ENCODE measurements around the gene THAP4. TPM values are rescaled to one million over a fixed set of nuclear protein-coding genes. Genes with fewer than 3 reads are reported as not detected.

THAP4 gene
- total RNA-seq, 1 donor from 2014 or later, result 61.0 TPM

DNA sequence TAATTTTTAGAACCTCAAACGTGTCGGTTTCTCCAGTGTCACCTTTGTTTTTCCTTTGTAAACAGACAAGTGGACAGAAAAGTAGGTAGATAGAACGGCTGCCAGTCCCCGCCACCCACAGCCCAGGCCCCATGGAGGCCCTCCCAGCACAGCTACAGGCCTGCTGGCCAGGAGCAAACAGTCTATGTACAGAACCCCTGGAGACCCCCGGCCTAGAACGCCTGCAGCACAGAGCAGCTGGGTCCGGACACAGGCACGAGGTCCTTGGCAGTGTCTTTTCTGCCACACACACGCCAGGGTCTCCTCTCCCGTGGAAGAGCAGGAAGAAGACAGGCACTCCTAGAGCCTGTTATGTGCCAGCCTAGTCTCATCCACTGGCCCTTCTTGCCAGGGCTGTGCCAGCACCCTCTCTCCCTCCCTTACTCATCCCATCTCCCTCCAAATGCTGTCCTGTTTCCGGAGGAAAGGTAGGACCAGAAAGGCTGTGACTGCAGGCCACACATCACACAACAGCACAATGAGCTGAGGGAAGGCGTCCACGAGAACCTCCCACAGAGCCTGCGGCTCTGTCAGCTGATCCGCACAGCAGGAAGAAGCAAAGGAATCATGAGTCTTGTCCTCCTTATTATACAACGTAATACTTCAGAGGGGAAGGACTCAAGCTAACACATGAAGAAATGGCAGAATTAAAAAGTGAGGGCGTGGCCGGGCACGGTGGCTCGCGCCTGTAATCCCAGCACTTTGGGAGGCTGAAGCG lies 42.0 kb upstream of the THAP4 start:
- no peak overlapping the region for H3K27ac Mint-ChIP-seq
- H3K36me3 Mint-ChIP-seq (ENCODE audit: insufficient read depth), result peaks cover 12% of the 10 kb centered on the region
- no peaks in the 10 kb centered on the region for H3K27me3 Mint-ChIP-seq
- H3K4me3 Mint-ChIP-seq (ENCODE audit: low read depth), result no peak overlapping the region
- no peaks in the 10 kb centered on the region for H3K9me3 Mint-ChIP-seq (ENCODE audit: low read depth)
- H3K4me1 Mint-ChIP-seq (ENCODE audit: low read depth), result no peaks in the 10 kb centered on the region
- DNase-seq (ENCODE audit: low spot score, unreplicated experiment), result no peak
- TF ChIP-seq, protein P1, sequence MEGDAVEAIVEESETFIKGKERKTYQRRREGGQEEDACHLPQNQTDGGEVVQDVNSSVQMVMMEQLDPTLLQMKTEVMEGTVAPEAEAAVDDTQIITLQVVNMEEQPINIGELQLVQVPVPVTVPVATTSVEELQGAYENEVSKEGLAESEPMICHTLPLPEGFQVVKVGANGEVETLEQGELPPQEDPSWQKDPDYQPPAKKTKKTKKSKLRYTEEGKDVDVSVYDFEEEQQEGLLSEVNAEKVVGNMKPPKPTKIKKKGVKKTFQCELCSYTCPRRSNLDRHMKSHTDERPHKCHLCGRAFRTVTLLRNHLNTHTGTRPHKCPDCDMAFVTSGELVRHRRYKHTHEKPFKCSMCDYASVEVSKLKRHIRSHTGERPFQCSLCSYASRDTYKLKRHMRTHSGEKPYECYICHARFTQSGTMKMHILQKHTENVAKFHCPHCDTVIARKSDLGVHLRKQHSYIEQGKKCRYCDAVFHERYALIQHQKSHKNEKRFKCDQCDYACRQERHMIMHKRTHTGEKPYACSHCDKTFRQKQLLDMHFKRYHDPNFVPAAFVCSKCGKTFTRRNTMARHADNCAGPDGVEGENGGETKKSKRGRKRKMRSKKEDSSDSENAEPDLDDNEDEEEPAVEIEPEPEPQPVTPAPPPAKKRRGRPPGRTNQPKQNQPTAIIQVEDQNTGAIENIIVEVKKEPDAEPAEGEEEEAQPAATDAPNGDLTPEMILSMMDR (IDR thresholded peaks at IDR 0.05; ENCODE audit: unreplicated experiment), result no peak

DNA sequence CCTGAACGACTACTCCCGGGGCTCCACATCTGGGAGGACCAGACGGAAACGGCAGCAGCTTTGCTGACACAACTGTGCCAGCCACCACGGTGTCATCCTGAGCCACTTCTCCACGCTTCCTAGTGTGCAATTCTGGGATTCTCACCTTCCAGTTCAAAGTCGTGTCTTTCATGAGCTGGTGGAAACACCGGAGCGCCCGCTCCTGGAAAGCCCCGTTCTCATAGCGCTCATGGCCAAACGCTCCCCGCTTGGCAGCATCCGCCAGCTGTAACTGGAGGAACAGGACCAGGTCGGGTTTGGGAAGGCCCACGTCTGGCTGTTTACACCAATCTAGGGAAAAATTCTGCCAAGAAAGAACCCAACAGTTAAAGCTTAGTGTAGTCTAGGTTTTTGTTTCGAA lies 41.3 kb upstream of the THAP4 start:
- Mint-ChIP-seq H3K4me3 (ENCODE audit: low read depth) (no peak overlapping the region), H3K27ac (no peak overlapping the region), H3K36me3 (ENCODE audit: insufficient read depth) (peaks cover 12% of the 10 kb centered on the region)

GRCh38 chr2:241677392-241677791 lies 40.4 kb upstream of the THAP4 start:
- no peaks in the 10 kb centered on the region for H3K9me3 Mint-ChIP-seq (ENCODE audit: low read depth)
- H3K4me1 Mint-ChIP-seq (ENCODE audit: low read depth), result no peaks in the 10 kb centered on the region
- no peak overlapping the region for H3K4me3 Mint-ChIP-seq (ENCODE audit: low read depth)
- TF ChIP-seq, protein P1 (IDR thresholded peaks at IDR 0.05; ENCODE audit: unreplicated experiment), result no peak
- H3K36me3 Mint-ChIP-seq (ENCODE audit: insufficient read depth), result peaks cover 12% of the 10 kb centered on the region
- H3K27ac Mint-ChIP-seq, result peak overlapping the region; percentile 20
- no peaks in the 10 kb centered on the region for H3K27me3 Mint-ChIP-seq
- no peak for DNase-seq (ENCODE audit: low spot score, unreplicated experiment)

More for the DNA sequence above, 41.3 kb upstream of the THAP4 start:
- no peaks in the 10 kb centered on the region for H3K27me3 Mint-ChIP-seq
- H3K4me1 Mint-ChIP-seq (ENCODE audit: low read depth), result no peaks in the 10 kb centered on the region
- DNase-seq (ENCODE audit: low spot score, unreplicated experiment), result no peak
- no peaks in the 10 kb centered on the region for H3K9me3 Mint-ChIP-seq (ENCODE audit: low read depth)
- TF ChIP-seq, protein P1 (IDR thresholded peaks at IDR 0.05; ENCODE audit: unreplicated experiment), result no peak

DNA sequence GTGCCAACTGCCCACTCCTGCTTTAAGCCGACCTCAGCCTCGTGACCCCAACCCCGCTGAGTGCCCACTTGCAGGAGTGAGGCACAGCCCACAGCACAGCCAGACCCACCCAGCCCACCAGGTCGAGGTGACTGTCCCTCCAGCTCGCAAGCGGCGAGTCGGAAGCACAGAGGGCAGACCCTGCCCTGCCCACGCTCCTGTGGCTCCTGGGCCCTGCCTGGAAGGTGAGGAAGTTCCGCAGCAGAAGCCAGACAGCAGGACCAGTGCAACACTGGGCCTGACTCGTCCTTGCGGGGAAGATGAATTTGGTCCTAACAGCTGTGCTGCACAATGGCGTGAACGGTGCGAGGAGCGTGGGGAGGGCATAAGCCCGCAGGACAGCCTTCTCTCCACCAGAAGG lies 39.7 kb upstream of the THAP4 start:
- TF ChIP-seq, protein P1 (IDR thresholded peaks at IDR 0.05; ENCODE audit: unreplicated experiment), result no peak
- H3K4me3 Mint-ChIP-seq (ENCODE audit: low read depth), result no peak overlapping the region
- DNase-seq (ENCODE audit: low spot score, unreplicated experiment), result no peak
- H3K27ac Mint-ChIP-seq, result no peak overlapping the region
- H3K27me3 Mint-ChIP-seq, result no peaks in the 10 kb centered on the region
- peaks cover 10% of the 10 kb centered on the region for H3K36me3 Mint-ChIP-seq (ENCODE audit: insufficient read depth)
- no peaks in the 10 kb centered on the region for H3K4me1 Mint-ChIP-seq (ENCODE audit: low read depth)
- no peaks in the 10 kb centered on the region for H3K9me3 Mint-ChIP-seq (ENCODE audit: low read depth)

DNA sequence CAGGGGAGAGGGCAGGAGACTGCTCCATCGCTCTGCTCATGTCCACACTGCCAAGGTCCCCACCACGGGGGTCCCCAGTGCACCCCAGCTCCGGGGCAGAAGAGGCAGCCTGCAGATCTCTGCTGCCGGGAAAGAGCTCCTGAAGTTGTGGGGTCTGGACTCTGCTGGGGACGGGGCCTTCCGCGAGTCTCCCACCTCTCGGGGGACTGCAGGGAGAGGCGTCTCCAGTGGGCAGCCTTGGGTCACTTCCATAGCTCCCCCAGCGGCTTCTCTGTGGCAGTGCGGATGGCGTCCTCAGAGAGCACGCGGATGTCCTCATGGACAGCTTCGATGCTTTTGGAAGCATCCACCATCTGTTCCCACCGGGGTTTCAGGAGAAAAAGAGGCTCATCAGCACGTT lies 38.9 kb upstream of the THAP4 start:
- Mint-ChIP-seq H3K4me1 (ENCODE audit: low read depth) (no peaks in the 10 kb centered on the region), H3K27ac (no peak overlapping the region), H3K27me3 (no peaks in the 10 kb centered on the region), H3K9me3 (ENCODE audit: low read depth) (no peaks in the 10 kb centered on the region), H3K4me3 (ENCODE audit: low read depth) (no peak overlapping the region), H3K36me3 (ENCODE audit: insufficient read depth) (peaks cover 8% of the 10 kb centered on the region)
- TF ChIP-seq, protein P1 (IDR thresholded peaks at IDR 0.05; ENCODE audit: unreplicated experiment), result no peak
- DNase-seq (ENCODE audit: low spot score, unreplicated experiment), result no peak
